Gastroesophageal sphincter (tissue), 4 donors: Measurements from ENCODE around the gene FAIM2. TPM values are rescaled to one million over a fixed set of nuclear protein-coding genes. Genes with fewer than 3 reads are reported as not detected.

Source experiments
- ATAC-seq: fragments of 150-250 bp; one replicate; pipeline ENCODE4 v1.9.1; 2016; ENCODE audit warnings: mild to moderate bottlenecking, moderate library complexity
- H3K27ac ChIP-seq, 4 donors: fragments of 200-600 bp; sonication (generic) in 3 of 4; 1 replicate in 3 of 4; 2 replicates in 1 of 4; pipeline ENCODE4 v1.5.1; 2016 to 2019
- H3K27me3 ChIP-seq: fragments of 200-600 bp; sonication (generic); one replicate; pipeline ENCODE4 v1.5.1; 2019
- H3K36me3 ChIP-seq, 2 donors: fragments of 200-600 bp; sonication (generic); one replicate each; pipeline ENCODE4 v1.5.1; 2019; ENCODE audit warnings: control low read depth in 1 of 2
- H3K4me1 ChIP-seq, 3 donors: fragments of 200-600 bp; sonication (generic); 1 replicate in 2 of 3; 2 replicates in 1 of 3; pipeline ENCODE4 v1.5.1; 2016 to 2019; ENCODE audit warnings: control low read depth in 2 of 3
- H3K4me3 ChIP-seq, 2 donors: fragments of 200-600 bp; sonication (generic); one replicate each; pipeline ENCODE4 v1.5.1; 2019; ENCODE audit warnings: mild to moderate bottlenecking in 1 of 2, moderate library complexity in 1 of 2
- H3K9me3 ChIP-seq, 3 donors: fragments of 200-600 bp; sonication (generic); one replicate each; pipeline ENCODE4 v1.5.1; 2017 to 2019; ENCODE audit warnings: control low read depth in 2 of 3
- CTCF ChIP-seq, 4 experiments: fragments of 200-600 bp in 2 of 4; fragments of 450-650 bp in 2 of 4; sonication (generic) in 1 of 4; IDR thresholded peaks; one replicate each; pipeline ENCODE4 v1.5.1; 2017 to 2019; ENCODE audit warnings: antibody characterized with exemption in 4 of 4, mild to moderate bottlenecking in 2 of 4, moderate library complexity in 2 of 4
- EP300 ChIP-seq: sonication (generic); formaldehyde crosslinking; IDR thresholded peaks from one replicate; pipeline ENCODE4 v1.6.1; 2017; ENCODE audit warnings: antibody characterized with exemption, mild to moderate bottlenecking
- POLR2A ChIP-seq, 2 donors: fragments of 450-650 bp; IDR thresholded peaks; one replicate each; pipeline ENCODE4 v1.6.1; 2017; ENCODE audit warnings: antibody characterized with exemption in 2 of 2, mild to moderate bottlenecking in 2 of 2, moderate library complexity in 1 of 2
- POLR2AphosphoS5 ChIP-seq: sonication (generic); formaldehyde crosslinking; IDR thresholded peaks from one replicate; pipeline ENCODE4 v1.6.1; 2017; ENCODE audit warnings: antibody characterized with exemption
- WGBS, 2 donors: methylation state at CpG; one replicate each; pipeline ENCODE4 v1.1.5; 2018; ENCODE audit warnings: low coverage in 1 of 2; 5-methylcytosine and 5-hydroxymethylcytosine counted together
- total RNA-seq, 4 donors: library from RNA; depleted of rRNA; stranded (reverse); fragments of >200 nt; gene quantifications; one replicate each; pipeline ENCODE4 v1.1.0, GENCODE V29; 2016

Gene FAIM2
- total RNA-seq, 4 donors from 2014 or later, result 3.4 to 7.4 (median 5.9) TPM

GRCh38 chr12:49943625-49943960 lies 39.9 kb upstream of the FAIM2 start:
- no peak for ATAC-seq
- 100% methylated on average over 1 of the region's 1 CpG for WGBS, 2 donors
- Histone ChIP-seq H3K4me3 (no peak overlapping the region), H3K27ac (no peak overlapping the region), H3K4me1 (peaks cover 0 to 11% (median 0%) of the 10 kb centered on the region in 3 donors), H3K27me3 (no peaks in the 10 kb centered on the region), H3K9me3 (no peaks in the 10 kb centered on the region), H3K36me3 (no peaks in the 10 kb centered on the region)
- no peak for TF ChIP-seq CTCF (IDR thresholded peaks at IDR 0.05)
- no peak for TF ChIP-seq POLR2A (IDR thresholded peaks at IDR 0.05)
- no peak for TF ChIP-seq POLR2AphosphoS5
- TF ChIP-seq EP300, result no peak

DNA sequence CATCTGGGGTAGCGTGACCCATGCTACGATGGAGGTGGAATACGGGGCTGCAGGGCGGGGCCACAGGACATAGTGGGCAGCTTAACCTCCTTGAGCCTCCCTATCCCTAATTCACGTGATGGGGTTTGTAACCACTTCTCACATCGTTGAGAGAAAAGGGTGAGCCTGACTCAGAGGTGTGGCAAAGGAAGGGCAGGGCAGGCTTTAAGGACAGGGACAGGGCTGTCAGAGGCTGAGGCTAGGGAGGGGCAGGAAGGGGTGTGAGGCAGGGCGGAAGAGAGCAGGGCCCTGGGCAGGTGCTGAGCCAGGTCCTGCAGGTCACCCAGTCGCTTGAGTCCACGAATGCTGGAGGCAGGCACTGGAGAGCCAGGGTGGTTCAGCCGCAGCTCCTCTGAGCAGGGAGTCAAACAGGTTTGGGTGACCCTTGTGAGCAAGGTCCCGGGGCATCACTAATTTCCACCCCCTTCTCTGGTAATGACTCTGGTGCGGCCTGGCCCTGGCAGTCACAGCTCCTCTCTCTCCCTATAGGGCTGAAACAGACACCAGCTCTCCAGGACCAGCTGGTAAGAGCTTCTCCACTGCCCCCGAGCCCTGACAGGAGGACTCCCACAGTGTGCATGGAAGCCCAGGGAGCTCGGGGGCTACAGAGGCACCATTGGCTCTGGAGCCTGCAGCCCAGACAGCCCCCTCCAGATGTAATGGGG lies 39.4 kb upstream of the FAIM2 start:
- TF ChIP-seq POLR2A (IDR thresholded peaks at IDR 0.05) (no peak), CTCF (IDR thresholded peaks at IDR 0.05) (no peak), EP300 (no peak), POLR2AphosphoS5 (no peak)
- Histone ChIP-seq H3K4me3 (no peak overlapping the region), H3K9me3 (no peaks in the 10 kb centered on the region), H3K27ac (no peak overlapping the region), H3K4me1 (peaks cover 0 to 11% (median 0%) of the 10 kb centered on the region in 3 donors), H3K27me3 (no peaks in the 10 kb centered on the region), H3K36me3 (no peaks in the 10 kb centered on the region)
- 74 to 82% methylated on average over 9 to 10 of the region's 14 CpGs for WGBS, 2 donors
- no peak for ATAC-seq

- Histone ChIP-seq H3K4me3 (no peak overlapping the region), H3K9me3 (no peaks in the 10 kb centered on the region), H3K27me3 (no peaks in the 10 kb centered on the region), H3K4me1 (peaks cover 0 to 11% (median 0%) of the 10 kb centered on the region in 3 donors), H3K36me3 (no peaks in the 10 kb centered on the region), H3K27ac (no peak overlapping the region)
- WGBS, 2 donors, result 79 to 94% methylated on average over 2 of the region's 3 CpGs
- ATAC-seq, result no peak
- TF ChIP-seq CTCF (IDR thresholded peaks at IDR 0.05) (no peak), EP300 (no peak), POLR2AphosphoS5 (no peak), POLR2A (IDR thresholded peaks at IDR 0.05) (no peak)
Measured at GRCh38 chr12:49942512-49942893, 38.8 kb upstream of the FAIM2 start.

- TF ChIP-seq CTCF (IDR thresholded peaks at IDR 0.05) (no peak), POLR2A (IDR thresholded peaks at IDR 0.05) (no peak), EP300 (no peak), POLR2AphosphoS5 (no peak)
- no peak overlapping the region for H3K27ac ChIP-seq
- peaks cover 0 to 11% (median 0%) of the 10 kb centered on the region in 3 donors for H3K4me1 ChIP-seq
- no peaks in the 10 kb centered on the region for H3K9me3 ChIP-seq
- H3K27me3 ChIP-seq, result no peaks in the 10 kb centered on the region
- no peaks in the 10 kb centered on the region for H3K36me3 ChIP-seq
- no peak for ATAC-seq
- no peak overlapping the region for H3K4me3 ChIP-seq
- 70 to 77% methylated on average over 4 to 5 of the region's 13 CpGs for WGBS, 2 donors
Measured at GRCh38 chr12:49941556-49942511, 38.1 kb upstream of the FAIM2 start.
